HG03442 (cell line): ENCODE results near the gene CD4.

Source experiments
- ATAC-seq: cut with Tn5 transposase; IDR thresholded peaks from one replicate; pipeline ENCODE4 v1.9.1; 2021; ENCODE audit warnings: mild to moderate bottlenecking, moderate library complexity; ENCODE audit not compliant: unreplicated experiment

CD4 gene

DNA sequence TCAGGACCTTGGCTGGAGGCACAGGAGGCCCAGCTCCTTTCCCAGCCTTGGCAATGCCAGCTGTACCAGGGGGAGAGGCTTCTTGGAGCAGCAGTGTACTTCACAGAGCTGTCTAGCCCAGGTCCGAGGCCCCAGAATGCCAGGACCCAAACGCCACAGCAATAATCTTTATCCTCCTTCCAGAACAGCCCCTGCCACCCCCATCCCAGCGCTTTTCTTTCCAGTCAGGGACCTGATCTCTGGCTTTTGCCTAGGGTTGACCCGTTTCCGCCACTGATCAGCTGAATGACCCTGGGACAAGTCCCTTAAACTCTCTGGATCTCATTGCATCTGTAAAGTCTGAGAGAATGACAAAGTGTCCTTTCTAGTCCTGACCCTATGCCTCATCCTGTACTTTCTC is 11.9 kb upstream of the CD4 start:
- ATAC-seq, result no peak

DNA sequence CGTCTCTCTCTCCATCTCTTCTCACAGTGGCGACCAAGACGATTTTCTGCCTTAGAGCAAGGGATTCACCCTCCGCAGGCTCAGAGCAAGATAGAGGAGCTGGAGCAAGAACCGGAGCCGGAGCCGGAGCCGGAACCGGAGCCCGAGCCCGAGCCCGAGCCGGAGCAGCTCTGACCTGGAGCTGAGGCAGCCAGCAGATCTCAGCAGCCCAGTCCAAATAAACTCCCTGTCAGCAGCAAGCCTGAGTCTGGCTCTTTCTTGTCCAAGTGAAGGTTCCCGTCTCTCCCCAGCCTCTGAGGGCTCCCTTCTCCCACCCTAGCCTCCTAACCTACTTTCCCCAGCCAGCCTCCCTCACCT is 11.1 kb upstream of the CD4 start:
- no peak for ATAC-seq

DNA sequence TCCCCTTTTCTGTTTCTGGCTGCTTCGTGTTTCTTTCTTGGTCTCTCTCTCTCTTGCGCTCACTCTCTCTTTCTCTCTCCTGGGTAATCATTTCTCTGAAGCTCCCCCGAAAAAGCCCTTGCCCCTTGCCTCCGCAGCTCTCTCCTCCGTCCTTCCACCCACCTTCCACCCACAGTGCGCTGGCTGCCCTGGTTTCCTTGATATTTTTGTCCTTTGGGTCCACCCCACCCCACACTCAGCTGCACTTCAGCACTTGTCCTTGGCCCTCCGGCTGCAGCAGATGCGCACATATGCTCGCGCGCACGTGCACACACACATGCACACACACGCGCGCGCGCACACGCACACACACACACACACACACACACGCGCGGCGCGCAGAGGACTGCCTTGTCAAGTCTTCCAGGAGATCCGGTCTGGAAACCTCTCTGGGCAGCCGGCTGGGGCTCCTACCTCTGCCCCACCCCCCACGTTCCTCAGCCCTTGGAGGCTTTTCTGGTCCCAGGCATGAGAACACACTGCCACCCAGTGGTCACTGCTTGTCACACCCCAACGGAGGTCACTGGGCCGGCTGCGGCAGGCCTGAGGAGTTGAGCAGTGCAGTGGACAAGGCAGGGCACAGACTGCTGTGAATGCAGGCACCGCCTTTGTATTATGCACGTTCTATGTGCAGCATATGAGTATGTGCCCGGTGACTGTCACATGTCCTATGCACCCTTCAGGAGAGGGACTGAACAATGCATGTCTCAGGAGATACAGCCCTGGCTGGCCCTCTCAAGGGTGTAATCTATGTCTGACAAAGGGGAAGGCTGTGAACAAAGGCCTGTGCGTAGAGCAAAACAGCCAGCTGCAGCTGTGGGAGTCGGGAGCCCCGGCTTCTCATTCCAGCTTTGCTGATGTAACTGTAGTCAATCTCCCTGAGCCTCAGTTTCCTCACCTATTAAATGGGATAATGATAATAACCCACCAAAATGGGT is 10.5 kb upstream of the CD4 start:
- no peak for ATAC-seq

DNA sequence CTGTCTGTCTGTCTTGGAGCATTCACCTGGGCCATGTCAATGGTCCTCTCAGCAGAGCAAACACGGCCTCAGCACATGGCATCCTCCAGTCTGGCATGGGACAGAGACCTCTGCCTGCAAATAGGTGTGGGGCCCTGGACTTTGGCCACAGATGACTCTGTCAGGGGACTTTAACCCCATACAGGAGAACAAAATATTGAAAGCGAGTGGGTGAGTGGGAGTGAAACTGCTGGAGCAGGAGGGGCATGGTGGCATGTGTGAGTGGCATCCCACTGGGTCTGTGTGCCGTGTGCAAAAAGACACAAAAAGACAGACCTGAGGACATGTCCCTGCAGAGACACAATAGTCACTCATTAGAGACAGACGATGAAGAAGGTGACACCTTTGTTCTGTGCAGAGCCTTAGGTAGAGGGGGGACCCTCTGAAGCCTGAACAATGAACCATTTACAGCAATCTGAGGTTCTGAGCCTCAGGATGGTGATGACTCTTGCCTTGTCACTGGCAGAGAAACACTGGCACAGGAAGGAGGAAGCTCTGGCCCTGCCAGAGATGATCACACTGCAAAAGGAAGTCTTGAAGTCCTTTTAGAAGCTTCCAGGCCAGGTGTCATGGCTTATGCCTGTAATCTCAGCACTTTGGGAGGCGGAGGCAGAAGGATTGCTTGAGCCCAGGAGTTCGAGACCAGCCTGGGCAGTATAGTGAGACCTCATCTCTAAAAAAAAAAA is 9.5 kb upstream of the CD4 start:
- no peak for ATAC-seq

DNA sequence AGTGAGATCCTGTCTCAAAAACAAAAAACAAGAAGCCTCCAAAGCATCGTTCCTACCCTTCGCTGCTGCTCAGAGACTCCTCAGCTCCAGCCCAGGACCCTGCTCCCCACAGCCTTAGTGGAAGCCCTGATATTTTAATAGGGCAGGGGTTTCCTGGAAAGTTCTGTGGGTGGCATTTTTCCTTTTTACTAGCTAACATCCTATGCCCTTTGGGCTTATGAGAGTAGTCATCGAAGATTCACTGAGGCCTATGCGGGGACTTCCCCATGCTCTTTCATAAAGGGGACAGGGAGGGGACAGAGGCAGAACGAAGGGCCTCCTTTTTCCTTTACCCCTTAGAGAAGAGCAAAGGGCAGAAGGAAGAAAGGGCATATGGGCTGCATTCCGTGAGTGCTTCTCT is 8.8 kb upstream of the CD4 start:
- ATAC-seq, result no peak

DNA sequence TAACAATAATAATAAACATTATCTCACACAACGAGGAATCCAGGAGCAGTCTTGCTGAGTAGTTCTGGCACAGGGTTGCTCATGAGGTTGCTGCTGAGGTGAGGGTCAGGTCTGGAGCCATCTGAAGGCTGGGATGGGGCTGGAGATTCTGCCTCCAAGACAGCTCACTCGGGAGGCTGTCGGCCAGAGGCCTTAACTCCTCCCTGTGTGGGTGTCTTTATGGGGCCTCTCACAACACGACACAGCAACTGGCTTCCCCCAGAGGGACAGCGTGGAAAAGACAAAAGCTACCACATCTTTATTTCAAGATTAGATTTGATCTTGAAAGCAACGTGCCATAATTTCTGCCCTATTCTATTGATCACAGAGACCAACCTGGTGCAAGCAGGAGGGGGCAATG is 7.2 kb upstream of the CD4 start:
- ATAC-seq, result no peak

DNA sequence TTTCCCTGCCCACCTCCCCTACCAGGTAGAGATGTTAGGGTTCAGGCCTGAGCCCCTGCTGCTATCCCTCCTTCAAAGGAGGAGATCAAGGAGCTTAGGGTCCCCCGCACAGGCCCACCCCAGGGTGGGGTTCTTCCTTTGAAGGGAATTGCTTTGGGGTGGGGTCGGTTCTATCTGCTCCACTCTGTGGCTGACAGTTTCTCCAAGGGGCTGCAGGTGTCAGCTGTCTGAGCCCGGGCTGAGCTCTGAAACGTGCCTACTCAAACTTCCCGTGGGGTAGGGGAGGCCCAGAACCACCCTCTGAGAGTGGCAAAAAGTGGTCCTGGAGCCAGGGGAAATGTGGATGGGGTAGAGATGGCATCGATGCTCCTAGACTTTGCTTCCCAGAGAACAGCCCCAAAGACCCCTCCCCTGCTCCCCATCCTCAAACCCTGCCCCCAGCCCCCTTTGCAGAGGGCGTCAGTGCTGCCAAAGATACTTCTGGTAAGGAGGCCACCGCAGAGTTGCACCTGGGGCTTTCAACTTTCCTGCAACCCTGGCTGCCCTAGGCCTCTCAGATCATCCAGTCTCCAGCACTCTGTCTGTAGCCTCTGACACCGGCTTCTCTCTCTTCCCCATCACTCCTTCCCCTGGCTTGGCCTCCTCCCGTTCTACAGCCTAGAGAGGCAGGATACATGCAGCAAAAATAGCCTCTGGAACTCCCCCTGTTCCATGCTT is 6.3 kb upstream of the CD4 start:
- ATAC-seq, result no peak

DNA sequence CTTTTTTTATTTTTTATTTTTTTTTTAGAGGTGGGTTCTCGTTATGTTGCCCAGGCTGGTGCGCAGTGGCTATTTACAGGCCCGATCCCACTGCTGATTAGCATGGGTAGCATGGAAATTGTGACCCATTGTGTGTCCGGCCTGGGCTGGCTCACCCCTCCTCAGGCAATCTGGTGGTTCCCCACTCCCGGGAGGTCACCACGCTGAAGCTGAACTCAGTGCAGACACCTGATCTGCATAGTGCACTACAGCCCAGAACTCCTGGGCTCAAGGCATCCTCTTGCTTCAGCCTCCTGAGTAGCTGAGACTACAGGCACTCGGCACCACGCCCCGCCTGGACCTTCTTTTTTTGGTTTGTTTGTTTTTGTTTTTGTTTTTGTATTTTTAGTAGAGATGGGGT is 5.5 kb upstream of the CD4 start:
- ATAC-seq, result no peak

DNA sequence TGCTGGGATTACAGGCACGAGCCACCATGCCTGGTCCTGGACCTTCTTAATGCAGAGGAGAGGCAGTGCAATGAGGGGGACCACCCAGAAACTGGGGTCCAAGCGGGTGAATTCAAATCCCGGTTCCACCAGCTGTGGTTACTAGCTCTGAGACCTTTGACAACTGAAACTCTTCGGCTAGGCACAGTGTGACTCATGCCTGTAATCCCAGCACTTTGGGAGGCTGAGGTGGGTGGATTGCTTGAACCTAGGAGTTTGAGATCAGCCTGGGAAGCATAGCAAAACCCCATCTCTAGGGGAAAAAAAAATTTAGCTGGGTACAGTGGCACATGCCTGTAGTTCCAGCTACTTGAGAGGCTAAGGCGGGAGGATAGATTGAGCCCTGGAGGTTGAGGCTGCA is 5.0 kb upstream of the CD4 start:
- no peak for ATAC-seq

DNA sequence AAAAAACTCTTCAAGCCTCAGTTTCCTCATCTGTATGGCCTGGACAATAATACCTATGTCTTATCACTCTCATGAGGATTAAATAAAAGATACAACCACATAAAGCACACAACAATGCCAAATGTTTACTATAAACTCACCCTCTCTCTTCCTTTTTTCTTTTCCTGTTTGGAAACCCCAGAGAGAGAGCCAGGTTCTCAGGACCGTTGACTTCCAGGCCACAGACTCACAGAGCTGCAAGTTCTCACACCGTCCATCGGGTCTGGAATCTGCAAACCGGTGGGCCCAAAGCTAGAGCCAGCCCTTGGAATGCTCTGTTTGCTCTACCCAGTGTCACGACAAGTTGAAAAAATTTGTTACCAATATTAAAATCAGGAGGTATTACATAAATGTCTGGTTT is 4.6 kb upstream of the CD4 start:
- ATAC-seq, result no peak

DNA sequence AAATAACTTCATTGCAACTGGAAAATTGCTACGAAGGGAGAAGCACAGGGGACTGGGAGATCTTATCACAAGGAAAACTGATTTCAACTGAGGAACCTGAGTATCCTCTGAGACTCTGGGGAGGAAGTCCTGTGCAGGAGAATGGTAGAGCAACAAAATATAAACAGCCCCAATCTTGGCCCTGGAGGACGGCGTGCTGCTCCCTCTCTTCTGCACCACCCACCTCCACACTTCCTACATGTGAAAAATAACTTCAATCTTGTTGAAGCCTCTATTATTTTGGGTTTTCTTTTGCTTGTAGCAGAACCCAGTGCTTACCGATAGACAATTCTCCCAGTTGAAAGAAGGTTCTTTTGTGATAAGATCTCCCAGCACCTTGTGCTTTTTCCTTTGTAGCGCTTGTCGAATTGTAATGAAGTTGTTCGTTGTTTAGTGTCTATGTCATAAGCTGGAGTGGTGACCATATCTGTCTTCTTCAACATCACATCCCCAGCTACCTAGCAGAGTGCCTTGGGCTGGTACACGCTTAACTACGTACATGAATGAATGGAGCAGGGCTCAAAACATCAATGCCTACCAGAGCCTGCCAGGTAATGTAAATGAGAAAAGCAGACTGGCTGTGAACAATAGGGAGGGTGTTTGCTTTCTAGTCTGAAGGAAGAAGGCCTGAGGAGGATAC is 2.8 kb upstream of the CD4 start:
- ATAC-seq, result no peak

DNA sequence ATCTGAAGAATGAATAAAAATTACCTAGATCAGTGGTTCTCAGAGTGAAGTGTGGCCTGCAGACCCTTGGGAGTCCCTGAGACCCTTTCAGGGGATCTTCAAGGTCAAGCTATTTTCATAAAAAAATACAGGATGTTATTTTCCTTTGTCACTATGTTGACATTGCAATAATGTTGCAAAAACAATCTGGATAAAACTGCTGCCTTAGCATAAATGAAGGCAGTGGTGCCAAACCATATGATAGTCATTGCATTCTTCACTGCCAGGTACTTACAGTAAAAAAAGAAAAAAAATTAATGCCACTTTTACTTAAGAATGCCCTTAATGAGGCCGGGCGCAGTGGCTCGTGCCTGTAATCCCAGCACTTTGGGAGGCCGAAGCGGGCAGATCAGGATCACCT is 2.0 kb upstream of the CD4 start:
- no peak for ATAC-seq

DNA sequence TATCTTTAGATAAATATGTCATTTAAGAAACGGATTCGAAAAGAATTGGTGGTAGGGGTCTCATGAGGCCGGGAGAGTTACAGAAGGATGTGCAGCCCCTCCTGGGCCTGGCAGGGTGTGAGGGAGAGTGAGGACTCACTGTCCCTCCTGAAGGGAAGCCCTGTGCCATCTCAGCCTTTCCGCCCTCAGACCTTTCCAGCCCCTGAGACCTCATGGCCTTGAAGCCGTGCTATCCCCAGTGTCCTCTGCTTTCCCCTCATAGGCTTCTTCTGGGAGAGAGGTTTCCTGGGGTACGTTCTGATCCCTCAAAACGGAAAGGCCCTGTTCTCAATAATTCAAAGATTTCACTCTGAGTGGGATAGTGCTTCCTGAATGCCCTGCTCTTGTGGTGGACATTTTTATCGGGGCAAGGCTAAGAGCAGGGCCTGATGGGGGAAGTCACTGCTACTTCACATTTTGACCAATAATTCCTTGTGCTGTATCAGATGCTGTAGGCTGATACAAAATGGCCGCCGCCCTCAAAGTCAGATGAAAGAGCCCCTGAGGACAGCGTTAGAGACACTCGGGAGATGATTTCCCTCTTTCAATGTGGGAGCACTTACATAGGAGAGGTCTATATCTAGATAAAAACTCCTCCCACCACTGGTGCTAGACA is 1.3 kb downstream of the CD4 start:
- no peak for ATAC-seq

DNA sequence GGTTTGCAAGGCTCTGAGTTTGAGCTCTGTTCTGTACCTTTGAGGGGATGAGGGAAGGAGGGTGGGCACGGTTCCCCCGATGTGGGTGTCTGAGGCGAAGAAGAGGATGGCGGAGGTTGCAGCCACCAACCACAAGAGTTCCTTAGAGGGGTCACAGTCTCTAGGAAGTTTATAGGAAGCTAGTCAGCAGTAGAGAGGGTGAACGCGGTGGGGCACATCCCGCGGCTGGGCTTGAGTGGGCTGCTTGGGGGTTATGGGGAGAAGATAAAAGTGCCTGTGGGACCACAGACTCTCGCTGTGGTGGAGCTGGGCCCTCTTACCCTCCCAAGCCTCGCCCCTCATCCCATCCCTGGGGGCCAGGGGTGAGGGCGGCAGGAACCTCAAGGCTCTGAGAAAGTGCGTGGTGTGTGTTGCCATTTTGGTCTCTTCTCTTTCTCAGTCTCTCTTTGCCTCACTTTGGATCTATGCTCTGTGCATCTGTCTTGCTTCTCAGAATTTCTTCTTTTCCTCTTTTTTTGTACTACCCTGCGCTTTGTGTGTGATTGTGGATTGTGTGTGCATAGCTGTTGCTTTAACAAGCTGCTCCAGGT is 2.7 kb downstream of the CD4 start:
- no peak for ATAC-seq

DNA sequence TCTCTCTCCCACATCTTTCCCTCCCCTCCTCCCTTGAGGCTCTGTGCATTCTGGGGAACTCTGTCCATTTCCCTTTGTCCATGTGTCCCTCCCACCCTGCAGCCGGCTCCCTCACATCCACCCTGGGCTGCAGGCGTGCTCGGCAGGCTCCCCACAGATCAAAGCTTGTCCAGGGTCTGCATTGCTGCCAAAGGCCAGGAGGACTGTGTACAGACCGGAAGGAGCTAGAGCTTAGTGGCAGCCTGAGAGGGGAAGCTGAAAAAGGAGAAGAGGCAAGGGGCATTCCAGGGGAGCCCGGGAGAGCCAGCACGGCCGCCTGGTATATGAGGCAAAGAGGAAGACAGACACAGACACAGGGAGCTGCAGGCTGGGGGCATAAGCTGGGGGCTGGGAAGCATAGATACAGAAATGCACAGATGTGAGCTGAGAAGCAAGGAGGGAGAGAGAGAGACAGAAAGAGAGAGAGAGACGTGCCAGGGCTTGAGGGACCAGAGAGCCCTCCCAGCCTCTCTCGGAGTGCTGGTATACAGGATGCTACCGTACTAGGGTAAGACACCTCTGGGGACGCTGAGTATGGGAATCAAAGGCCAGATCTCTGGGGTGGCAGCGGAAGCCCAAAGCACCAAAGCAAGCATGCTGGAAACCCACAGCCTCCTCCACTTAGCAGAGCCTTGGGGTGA is 3.3 kb downstream of the CD4 start:
- ATAC-seq, result no peak

DNA sequence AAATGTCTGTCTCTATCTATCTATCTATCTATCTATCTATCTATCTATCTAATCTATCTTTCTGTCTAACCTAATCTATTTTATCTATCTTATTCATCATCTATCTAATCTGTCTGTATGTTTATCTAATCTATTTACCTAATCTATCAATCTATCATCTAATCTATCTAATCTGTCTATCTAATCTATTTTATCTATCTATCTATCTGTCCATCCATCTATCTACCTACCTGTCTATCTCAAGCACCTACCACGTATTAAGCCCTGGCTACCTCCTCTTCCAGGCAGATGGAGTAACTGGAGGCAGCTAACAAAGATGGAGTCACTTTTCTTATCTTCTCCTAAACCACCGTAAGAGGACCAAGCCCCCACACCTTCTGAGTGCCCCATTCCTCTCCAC is 5.8 kb downstream of the CD4 start:
- no peak for ATAC-seq

DNA sequence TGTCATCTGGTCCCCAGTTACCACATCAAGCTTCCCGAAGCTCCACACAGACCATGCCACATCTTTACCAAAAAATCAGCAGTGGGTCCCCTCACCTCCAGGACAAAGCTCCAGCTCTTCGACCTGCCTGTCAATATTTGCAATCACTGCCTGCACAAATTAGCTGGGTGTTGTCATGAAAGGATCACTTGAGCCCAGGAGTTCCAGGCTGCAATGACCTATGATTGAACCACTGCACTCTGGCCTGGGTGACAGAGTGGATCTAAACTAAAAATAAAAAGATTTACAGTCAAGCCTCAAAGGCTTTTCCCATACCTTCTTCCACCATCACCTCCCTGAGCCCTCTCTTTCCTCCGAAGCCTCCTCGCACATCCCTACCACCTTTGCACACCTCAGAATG is 7.2 kb downstream of the CD4 start:
- ATAC-seq, result no peak

DNA sequence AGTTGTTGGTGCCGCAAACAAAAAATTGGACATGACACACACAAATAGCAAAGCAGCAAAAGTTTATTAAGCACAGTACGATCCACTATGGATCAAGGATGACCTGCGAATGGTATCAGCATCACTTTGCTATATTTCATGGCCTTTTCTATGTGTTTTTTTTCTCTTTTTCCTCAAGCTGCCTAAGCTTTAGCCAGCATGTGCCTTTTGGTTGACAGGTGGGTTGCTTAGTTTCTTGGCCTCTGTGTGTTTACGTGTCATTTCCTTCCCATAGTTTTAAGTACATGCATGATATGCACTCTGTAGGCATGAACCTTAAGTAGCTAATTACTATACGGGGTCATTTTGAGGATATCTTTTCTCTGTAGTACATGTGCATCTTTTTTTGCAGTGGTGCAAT is 9.8 kb downstream of the CD4 start:
- ATAC-seq, result no peak

DNA sequence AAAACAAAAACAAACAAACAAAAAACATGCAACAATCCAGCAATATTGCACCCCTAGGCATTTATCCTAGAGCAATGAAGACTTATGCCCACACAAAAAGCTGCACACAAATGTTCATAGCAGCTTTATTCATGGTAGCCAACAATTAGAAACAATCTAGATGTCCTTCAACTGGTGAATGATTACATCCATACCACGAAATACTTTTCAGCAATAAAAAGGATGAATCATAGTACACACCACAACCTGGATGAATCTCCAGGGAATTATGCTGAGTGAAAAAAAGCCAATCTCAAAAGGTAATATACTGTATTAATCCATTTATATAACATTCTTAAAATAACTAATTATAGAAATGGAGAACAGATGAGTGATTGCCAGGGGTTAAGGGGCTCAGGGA is 17.8 kb downstream of the CD4 start:
- no peak for ATAC-seq

DNA sequence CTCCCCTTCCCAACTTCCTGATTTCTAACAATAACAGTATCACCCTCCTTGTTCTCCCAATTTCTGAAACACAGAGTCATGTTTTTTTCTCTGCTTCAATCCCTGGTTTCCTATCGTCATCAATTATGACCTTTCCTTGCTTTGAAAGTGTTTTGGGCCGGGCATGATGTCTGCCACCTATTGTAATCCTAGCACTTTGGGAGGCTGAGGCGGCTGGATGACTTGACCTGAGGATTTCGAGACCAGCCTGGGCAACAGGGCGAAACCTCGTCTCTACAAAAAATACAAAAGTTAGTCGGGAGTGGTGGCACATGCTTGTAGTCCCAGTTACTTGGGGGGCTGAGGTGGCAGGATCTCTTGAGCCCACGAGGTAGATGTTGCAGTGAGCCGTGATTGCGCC is 19.7 kb downstream of the CD4 start:
- no peak for ATAC-seq
